ENCODE measurements around the gene MYH10.

MYH10 gene

GRCh38 chr17:8622191-8622590, 8.3 kb downstream of the MYH10 start:
- Histone ChIP-seq H3K27ac (ENCODE audit: low read length) (no peak overlapping the region), H3K36me3 (ENCODE audit: insufficient read depth, low read depth, low read length) (peaks cover 44% of the 10 kb centered on the region), H3K27me3 (ENCODE audit: insufficient read depth, low read length) (no peaks in the 10 kb centered on the region)

GRCh38 chr17:8621585-8621984, 8.9 kb downstream of the MYH10 start:
- Histone ChIP-seq H3K9ac (ENCODE audit: low read depth, low read length) (no peak overlapping the region; the same call in 1 of the 2 replicates), H3K9me3 (ENCODE audit: insufficient read depth, low read depth, low read length) (no peaks in the 10 kb centered on the region), H3K36me3 (ENCODE audit: insufficient read depth, low read depth, low read length) (peaks cover 49% of the 10 kb centered on the region), H3K4me3 (ENCODE audit: low read length) (no peak overlapping the region), H3K4me1 (ENCODE audit: insufficient read depth, low read length) (peaks cover 9% of the 10 kb centered on the region), H3K27ac (ENCODE audit: low read length) (no peak overlapping the region), H3K27me3 (ENCODE audit: insufficient read depth, low read length) (no peaks in the 10 kb centered on the region)

More at GRCh38 chr17:8622191-8622590, 8.3 kb downstream of the MYH10 start:
- H3K9ac ChIP-seq (ENCODE audit: low read depth, low read length), result no peak overlapping the region
- peaks cover 9% of the 10 kb centered on the region for H3K4me1 ChIP-seq (ENCODE audit: insufficient read depth, low read length)
- H3K9me3 ChIP-seq (ENCODE audit: insufficient read depth, low read depth, low read length), result no peaks in the 10 kb centered on the region
- no peak overlapping the region for H3K4me3 ChIP-seq (ENCODE audit: low read length)

- Histone ChIP-seq H3K4me3 (ENCODE audit: low read length) (no peak overlapping the region), H3K9me3 (ENCODE audit: insufficient read depth, low read depth, low read length) (no peaks in the 10 kb centered on the region), H3K27me3 (ENCODE audit: insufficient read depth, low read length) (no peaks in the 10 kb centered on the region), H3K4me1 (ENCODE audit: insufficient read depth, low read length) (peaks cover 8% of the 10 kb centered on the region), H3K9ac (ENCODE audit: low read depth, low read length) (no peak overlapping the region), H3K36me3 (ENCODE audit: insufficient read depth, low read depth, low read length) (peaks cover 54% of the 10 kb centered on the region), H3K27ac (ENCODE audit: low read length) (no peak overlapping the region)
Observed at GRCh38 chr17:8619294-8619693, 11.2 kb downstream of the MYH10 start.

- Histone ChIP-seq H3K4me3 (ENCODE audit: low read length) (no peak overlapping the region), H3K9ac (ENCODE audit: low read depth, low read length) (no peak overlapping the region), H3K4me1 (ENCODE audit: insufficient read depth, low read length) (peaks cover 3% of the 10 kb centered on the region), H3K27me3 (ENCODE audit: insufficient read depth, low read length) (no peaks in the 10 kb centered on the region), H3K27ac (ENCODE audit: low read length) (no peak overlapping the region), H3K9me3 (ENCODE audit: insufficient read depth, low read depth, low read length) (no peaks in the 10 kb centered on the region), H3K36me3 (ENCODE audit: insufficient read depth, low read depth, low read length) (peaks cover 54% of the 10 kb centered on the region)
Observed at GRCh38 chr17:8618825-8619224, 11.7 kb downstream of the MYH10 start.

- H3K36me3 ChIP-seq (ENCODE audit: insufficient read depth, low read depth, low read length), result peaks cover 26% of the 10 kb centered on the region
- no peaks in the 10 kb centered on the region for H3K9me3 ChIP-seq (ENCODE audit: insufficient read depth, low read depth, low read length)
- no peak overlapping the region for H3K4me3 ChIP-seq (ENCODE audit: low read length)
- H3K9ac ChIP-seq (ENCODE audit: low read depth, low read length), result no peak overlapping the region
- H3K27me3 ChIP-seq (ENCODE audit: insufficient read depth, low read length), result no peaks in the 10 kb centered on the region
- no peak overlapping the region for H3K27ac ChIP-seq (ENCODE audit: low read length)
- peaks cover 4% of the 10 kb centered on the region; the same call in 1 of the 2 replicates for H3K4me1 ChIP-seq (ENCODE audit: insufficient read depth, low read length)
Observed at GRCh38 chr17:8614988-8615387, 15.5 kb downstream of the MYH10 start.

GRCh38 chr17:8611619-8612298, 18.8 kb downstream of the MYH10 start:
- peaks cover 11% of the 10 kb centered on the region; the same call in 1 of the 2 replicates for H3K36me3 ChIP-seq (ENCODE audit: insufficient read depth, low read depth, low read length)
- no peak overlapping the region for H3K27ac ChIP-seq (ENCODE audit: low read length)
- peaks cover 15% of the 10 kb centered on the region; the same call in 1 of the 2 replicates for H3K4me1 ChIP-seq (ENCODE audit: insufficient read depth, low read length)
- H3K9ac ChIP-seq (ENCODE audit: low read depth, low read length), result no peak overlapping the region
- H3K27me3 ChIP-seq (ENCODE audit: insufficient read depth, low read length), result no peaks in the 10 kb centered on the region
- no peak overlapping the region for H3K4me3 ChIP-seq (ENCODE audit: low read length)
- H3K9me3 ChIP-seq (ENCODE audit: insufficient read depth, low read depth, low read length), result no peaks in the 10 kb centered on the region

- Histone ChIP-seq H3K27ac (ENCODE audit: low read length) (no peak overlapping the region), H3K9me3 (ENCODE audit: insufficient read depth, low read depth, low read length) (no peaks in the 10 kb centered on the region), H3K9ac (ENCODE audit: low read depth, low read length) (no peak overlapping the region), H3K27me3 (ENCODE audit: insufficient read depth, low read length) (no peaks in the 10 kb centered on the region), H3K4me3 (ENCODE audit: low read length) (no peak overlapping the region), H3K4me1 (ENCODE audit: insufficient read depth, low read length) (peaks cover 15% of the 10 kb centered on the region; the same call in 1 of the 2 replicates), H3K36me3 (ENCODE audit: insufficient read depth, low read depth, low read length) (peaks cover 9% of the 10 kb centered on the region; the same call in 1 of the 2 replicates)
Observed at GRCh38 chr17:8611137-8611536, 19.4 kb downstream of the MYH10 start.

- Histone ChIP-seq H3K4me1 (ENCODE audit: insufficient read depth, low read length) (peaks cover 15% of the 10 kb centered on the region; the same call in 1 of the 2 replicates), H3K9me3 (ENCODE audit: insufficient read depth, low read depth, low read length) (no peaks in the 10 kb centered on the region), H3K36me3 (ENCODE audit: insufficient read depth, low read depth, low read length) (peaks cover 9% of the 10 kb centered on the region; the same call in 1 of the 2 replicates), H3K27me3 (ENCODE audit: insufficient read depth, low read length) (no peaks in the 10 kb centered on the region), H3K27ac (ENCODE audit: low read length) (no peak overlapping the region), H3K4me3 (ENCODE audit: low read length) (no peak overlapping the region), H3K9ac (ENCODE audit: low read depth, low read length) (no peak overlapping the region)
Observed at GRCh38 chr17:8610558-8610957, 20.0 kb downstream of the MYH10 start.

GRCh38 chr17:8609910-8610309, 20.6 kb downstream of the MYH10 start:
- Histone ChIP-seq H3K4me1 (ENCODE audit: insufficient read depth, low read length) (peaks cover 15% of the 10 kb centered on the region; the same call in 1 of the 2 replicates), H3K4me3 (ENCODE audit: low read length) (no peak overlapping the region), H3K36me3 (ENCODE audit: insufficient read depth, low read depth, low read length) (peaks cover 9% of the 10 kb centered on the region), H3K9me3 (ENCODE audit: insufficient read depth, low read depth, low read length) (no peaks in the 10 kb centered on the region), H3K9ac (ENCODE audit: low read depth, low read length) (no peak overlapping the region), H3K27me3 (ENCODE audit: insufficient read depth, low read length) (no peaks in the 10 kb centered on the region), H3K27ac (ENCODE audit: low read length) (no peak overlapping the region)

GRCh38 chr17:8608001-8608400, 22.5 kb downstream of the MYH10 start:
- Histone ChIP-seq H3K36me3 (ENCODE audit: insufficient read depth, low read depth, low read length) (peaks cover 26% of the 10 kb centered on the region), H3K27ac (ENCODE audit: low read length) (no peak overlapping the region), H3K9me3 (ENCODE audit: insufficient read depth, low read depth, low read length) (no peaks in the 10 kb centered on the region), H3K27me3 (ENCODE audit: insufficient read depth, low read length) (no peaks in the 10 kb centered on the region), H3K9ac (ENCODE audit: low read depth, low read length) (no peak overlapping the region), H3K4me1 (ENCODE audit: insufficient read depth, low read length) (peaks cover 11% of the 10 kb centered on the region; the same call in 1 of the 2 replicates), H3K4me3 (ENCODE audit: low read length) (no peak overlapping the region)

GRCh38 chr17:8606401-8606800, 24.1 kb downstream of the MYH10 start:
- Histone ChIP-seq H3K27ac (ENCODE audit: low read length) (no peak overlapping the region), H3K4me1 (ENCODE audit: insufficient read depth, low read length) (peaks cover 11% of the 10 kb centered on the region; the same call in 1 of the 2 replicates), H3K27me3 (ENCODE audit: insufficient read depth, low read length) (no peaks in the 10 kb centered on the region), H3K9me3 (ENCODE audit: insufficient read depth, low read depth, low read length) (no peaks in the 10 kb centered on the region), H3K9ac (ENCODE audit: low read depth, low read length) (no peak overlapping the region), H3K4me3 (ENCODE audit: low read length) (no peak overlapping the region), H3K36me3 (ENCODE audit: insufficient read depth, low read depth, low read length) (peaks cover 41% of the 10 kb centered on the region)

- Histone ChIP-seq H3K36me3 (ENCODE audit: insufficient read depth, low read depth, low read length) (peaks cover 71% of the 10 kb centered on the region), H3K4me1 (ENCODE audit: insufficient read depth, low read length) (no peaks in the 10 kb centered on the region; the same call in 1 of the 2 replicates), H3K9ac (ENCODE audit: low read depth, low read length) (no peak overlapping the region), H3K27ac (ENCODE audit: low read length) (no peak overlapping the region), H3K4me3 (ENCODE audit: low read length) (no peak overlapping the region), H3K9me3 (ENCODE audit: insufficient read depth, low read depth, low read length) (no peaks in the 10 kb centered on the region), H3K27me3 (ENCODE audit: insufficient read depth, low read length) (no peaks in the 10 kb centered on the region)
Observed at GRCh38 chr17:8602679-8603078, 27.8 kb downstream of the MYH10 start.
